ENCODE results near the gene ACSS1. TPM values are rescaled to one million over a fixed set of nuclear protein-coding genes. Genes with fewer than 3 reads are reported as not detected.

ACSS1 gene
- total and polyA plus RNA-seq, 2 experiments from 2014 or later: 1.3 to 4.1 TPM

DNA sequence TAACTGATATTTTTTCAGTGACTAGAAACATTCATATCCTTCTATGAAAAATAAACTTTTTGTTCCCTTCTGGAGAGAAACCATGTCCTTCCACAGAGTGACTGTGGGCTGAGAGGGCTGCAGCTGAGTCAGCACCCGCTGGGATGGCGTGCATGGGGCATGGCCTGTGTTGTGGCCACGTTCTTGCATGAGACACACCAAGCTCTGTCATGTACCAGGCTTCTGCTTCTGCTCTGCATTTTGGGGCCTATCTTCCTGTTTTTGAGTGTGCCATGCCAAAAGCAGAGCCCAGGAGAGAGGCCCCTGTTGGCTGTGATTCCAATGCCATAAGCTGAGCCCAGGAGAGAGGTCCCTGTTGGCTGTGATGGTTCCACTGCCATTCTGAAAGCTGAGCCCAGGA is 76.1 kb downstream of the ACSS1 start:
- Histone ChIP-seq H3K36me3 (ENCODE audit: insufficient read depth) (0 out of 2 replicates have a peak, but pooled peaks cover 7% of the 10 kb centered on the region), H3F3A (replicated peaks; ENCODE audit: low read depth) (no peaks in the 10 kb centered on the region), H3K4me3 (no peak overlapping the region), H3K27me3 (ENCODE audit: insufficient read depth) (no peaks in the 10 kb centered on the region), H3K79me2 (replicated peaks; ENCODE audit: insufficient read depth) (peaks cover 46% of the 10 kb centered on the region), H4K20me1 (replicated peaks; ENCODE audit: insufficient read depth) (peaks cover 2% of the 10 kb centered on the region; the same call in 1 of the 2 replicates), H2AFZ (no peak overlapping the region), H3K27ac (ENCODE audit: low read depth) (no peak overlapping the region), H3K9me2 (ENCODE audit: insufficient read depth) (no peaks in the 10 kb centered on the region), H3K4me2 (no peak overlapping the region), H3K4me1 (ENCODE audit: insufficient read depth) (no peaks in the 10 kb centered on the region)
- no peak overlapping the region for H3K4me3 Mint-ChIP-seq
- H3K27me3 Mint-ChIP-seq (ENCODE audit: insufficient read depth, low read depth, poor library complexity): peaks cover 5% of the 10 kb centered on the region
- ATAC-seq: no peak
- no peak for TF ChIP-seq EZH2phosphoT487 (IDR thresholded peaks at IDR 0.05; ENCODE audit: unreplicated experiment)
- no peak for TF ChIP-seq STAT1 (IDR thresholded peaks at IDR 0.05; ENCODE audit: unreplicated experiment)
- no peak for TF ChIP-seq ZNF114 (CRISPR knock-in tag; IDR thresholded peaks at IDR 0.05)
- TF ChIP-seq EZH2 (IDR thresholded peaks at IDR 0.05; ENCODE audit: low read depth, unreplicated experiment): no peak
- TF ChIP-seq CREB1 (CRISPR knock-in tag; IDR thresholded peaks at IDR 0.05; ENCODE audit: low read depth): no peak
- TF ChIP-seq, protein P1, sequence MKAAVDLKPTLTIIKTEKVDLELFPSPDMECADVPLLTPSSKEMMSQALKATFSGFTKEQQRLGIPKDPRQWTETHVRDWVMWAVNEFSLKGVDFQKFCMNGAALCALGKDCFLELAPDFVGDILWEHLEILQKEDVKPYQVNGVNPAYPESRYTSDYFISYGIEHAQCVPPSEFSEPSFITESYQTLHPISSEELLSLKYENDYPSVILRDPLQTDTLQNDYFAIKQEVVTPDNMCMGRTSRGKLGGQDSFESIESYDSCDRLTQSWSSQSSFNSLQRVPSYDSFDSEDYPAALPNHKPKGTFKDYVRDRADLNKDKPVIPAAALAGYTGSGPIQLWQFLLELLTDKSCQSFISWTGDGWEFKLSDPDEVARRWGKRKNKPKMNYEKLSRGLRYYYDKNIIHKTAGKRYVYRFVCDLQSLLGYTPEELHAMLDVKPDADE (IDR thresholded peaks at IDR 0.05): no peak
- no peak for TF ChIP-seq NANOG (IDR thresholded peaks at IDR 0.05; ENCODE audit: borderline replicate concordance)
- TF ChIP-seq, protein P2, sequence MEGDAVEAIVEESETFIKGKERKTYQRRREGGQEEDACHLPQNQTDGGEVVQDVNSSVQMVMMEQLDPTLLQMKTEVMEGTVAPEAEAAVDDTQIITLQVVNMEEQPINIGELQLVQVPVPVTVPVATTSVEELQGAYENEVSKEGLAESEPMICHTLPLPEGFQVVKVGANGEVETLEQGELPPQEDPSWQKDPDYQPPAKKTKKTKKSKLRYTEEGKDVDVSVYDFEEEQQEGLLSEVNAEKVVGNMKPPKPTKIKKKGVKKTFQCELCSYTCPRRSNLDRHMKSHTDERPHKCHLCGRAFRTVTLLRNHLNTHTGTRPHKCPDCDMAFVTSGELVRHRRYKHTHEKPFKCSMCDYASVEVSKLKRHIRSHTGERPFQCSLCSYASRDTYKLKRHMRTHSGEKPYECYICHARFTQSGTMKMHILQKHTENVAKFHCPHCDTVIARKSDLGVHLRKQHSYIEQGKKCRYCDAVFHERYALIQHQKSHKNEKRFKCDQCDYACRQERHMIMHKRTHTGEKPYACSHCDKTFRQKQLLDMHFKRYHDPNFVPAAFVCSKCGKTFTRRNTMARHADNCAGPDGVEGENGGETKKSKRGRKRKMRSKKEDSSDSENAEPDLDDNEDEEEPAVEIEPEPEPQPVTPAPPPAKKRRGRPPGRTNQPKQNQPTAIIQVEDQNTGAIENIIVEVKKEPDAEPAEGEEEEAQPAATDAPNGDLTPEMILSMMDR (conservative IDR thresholded peaks at IDR 0.05; ENCODE audit: low read depth in 2 of 2): no peak
- TF ChIP-seq JUNB (IDR thresholded peaks at IDR 0.05; ENCODE audit: unreplicated experiment): no peak
- no peak for TF ChIP-seq ZNF331 (CRISPR knock-in tag; IDR thresholded peaks at IDR 0.05; ENCODE audit: low read depth)
- no peak for TF ChIP-seq POLR2AphosphoS5 (IDR thresholded peaks at IDR 0.05; ENCODE audit: low read depth)
- TF ChIP-seq, protein P3, sequence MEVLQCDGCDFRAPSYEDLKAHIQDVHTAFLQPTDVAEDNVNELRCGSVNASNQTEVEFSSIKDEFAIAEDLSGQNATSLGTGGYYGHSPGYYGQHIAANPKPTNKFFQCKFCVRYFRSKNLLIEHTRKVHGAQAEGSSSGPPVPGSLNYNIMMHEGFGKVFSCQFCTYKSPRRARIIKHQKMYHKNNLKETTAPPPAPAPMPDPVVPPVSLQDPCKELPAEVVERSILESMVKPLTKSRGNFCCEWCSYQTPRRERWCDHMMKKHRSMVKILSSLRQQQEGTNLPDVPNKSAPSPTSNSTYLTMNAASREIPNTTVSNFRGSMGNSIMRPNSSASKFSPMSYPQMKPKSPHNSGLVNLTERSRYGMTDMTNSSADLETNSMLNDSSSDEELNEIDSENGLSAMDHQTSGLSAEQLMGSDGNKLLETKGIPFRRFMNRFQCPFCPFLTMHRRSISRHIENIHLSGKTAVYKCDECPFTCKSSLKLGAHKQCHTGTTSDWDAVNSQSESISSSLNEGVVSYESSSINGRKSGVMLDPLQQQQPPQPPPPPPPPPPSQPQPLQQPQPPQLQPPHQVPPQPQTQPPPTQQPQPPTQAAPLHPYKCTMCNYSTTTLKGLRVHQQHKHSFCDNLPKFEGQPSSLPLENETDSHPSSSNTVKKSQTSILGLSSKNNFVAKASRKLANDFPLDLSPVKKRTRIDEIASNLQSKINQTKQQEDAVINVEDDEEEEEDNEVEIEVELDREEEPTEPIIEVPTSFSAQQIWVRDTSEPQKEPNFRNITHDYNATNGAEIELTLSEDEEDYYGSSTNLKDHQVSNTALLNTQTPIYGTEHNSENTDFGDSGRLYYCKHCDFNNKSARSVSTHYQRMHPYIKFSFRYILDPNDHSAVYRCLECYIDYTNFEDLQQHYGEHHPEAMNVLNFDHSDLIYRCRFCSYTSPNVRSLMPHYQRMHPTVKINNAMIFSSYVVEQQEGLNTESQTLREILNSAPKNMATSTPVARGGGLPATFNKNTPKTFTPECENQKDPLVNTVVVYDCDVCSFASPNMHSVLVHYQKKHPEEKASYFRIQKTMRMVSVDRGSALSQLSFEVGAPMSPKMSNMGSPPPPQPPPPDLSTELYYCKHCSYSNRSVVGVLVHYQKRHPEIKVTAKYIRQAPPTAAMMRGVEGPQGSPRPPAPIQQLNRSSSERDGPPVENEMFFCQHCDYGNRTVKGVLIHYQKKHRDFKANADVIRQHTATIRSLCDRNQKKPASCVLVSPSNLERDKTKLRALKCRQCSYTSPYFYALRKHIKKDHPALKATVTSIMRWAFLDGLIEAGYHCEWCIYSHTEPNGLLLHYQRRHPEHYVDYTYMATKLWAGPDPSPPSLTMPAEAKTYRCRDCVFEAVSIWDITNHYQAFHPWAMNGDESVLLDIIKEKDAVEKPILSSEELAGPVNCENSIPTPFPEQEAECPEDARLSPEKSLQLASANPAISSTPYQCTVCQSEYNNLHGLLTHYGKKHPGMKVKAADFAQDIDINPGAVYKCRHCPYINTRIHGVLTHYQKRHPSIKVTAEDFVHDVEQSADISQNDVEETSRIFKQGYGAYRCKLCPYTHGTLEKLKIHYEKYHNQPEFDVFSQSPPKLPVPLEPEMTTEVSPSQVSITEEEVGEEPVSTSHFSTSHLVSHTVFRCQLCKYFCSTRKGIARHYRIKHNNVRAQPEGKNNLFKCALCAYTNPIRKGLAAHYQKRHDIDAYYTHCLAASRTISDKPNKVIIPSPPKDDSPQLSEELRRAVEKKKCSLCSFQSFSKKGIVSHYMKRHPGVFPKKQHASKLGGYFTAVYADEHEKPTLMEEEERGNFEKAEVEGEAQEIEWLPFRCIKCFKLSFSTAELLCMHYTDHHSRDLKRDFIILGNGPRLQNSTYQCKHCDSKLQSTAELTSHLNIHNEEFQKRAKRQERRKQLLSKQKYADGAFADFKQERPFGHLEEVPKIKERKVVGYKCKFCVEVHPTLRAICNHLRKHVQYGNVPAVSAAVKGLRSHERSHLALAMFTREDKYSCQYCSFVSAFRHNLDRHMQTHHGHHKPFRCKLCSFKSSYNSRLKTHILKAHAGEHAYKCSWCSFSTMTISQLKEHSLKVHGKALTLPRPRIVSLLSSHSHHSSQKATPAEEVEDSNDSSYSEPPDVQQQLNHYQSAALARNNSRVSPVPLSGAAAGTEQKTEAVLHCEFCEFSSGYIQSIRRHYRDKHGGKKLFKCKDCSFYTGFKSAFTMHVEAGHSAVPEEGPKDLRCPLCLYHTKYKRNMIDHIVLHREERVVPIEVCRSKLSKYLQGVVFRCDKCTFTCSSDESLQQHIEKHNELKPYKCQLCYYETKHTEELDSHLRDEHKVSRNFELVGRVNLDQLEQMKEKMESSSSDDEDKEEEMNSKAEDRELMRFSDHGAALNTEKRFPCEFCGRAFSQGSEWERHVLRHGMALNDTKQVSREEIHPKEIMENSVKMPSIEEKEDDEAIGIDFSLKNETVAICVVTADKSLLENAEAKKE (CRISPR knock-in tag; IDR thresholded peaks at IDR 0.05): no peak
- no peak for TF ChIP-seq REST (IDR thresholded peaks at IDR 0.05; ENCODE audit: unreplicated experiment)
- peaks cover 58% of the 10 kb centered on the region for H3K36me3 Mint-ChIP-seq (ENCODE audit: low read depth)
- H3K9me3 Mint-ChIP-seq: peaks cover 12% of the 10 kb centered on the region
- no peak overlapping the region for H3K27ac Mint-ChIP-seq
- DNase-seq (ENCODE audit: low spot score): no peak
- H3K4me1 Mint-ChIP-seq: no peaks in the 10 kb centered on the region
